H4 (cell line): ENCODE results near the gene IGFN1. TPM values are rescaled to one million over a fixed set of nuclear protein-coding genes. Genes with fewer than 3 reads are reported as not detected.
A peak's percentile ranks its signal among the peaks of the same experiment; 100 is the strongest.

Experiments
- DNase-seq: peaks from one replicate; pipeline ENCODE4 v3.0.0-alpha.2; 2015; ENCODE audit warnings: low spot score
- total RNA-seq: library from RNA; depleted of rRNA; stranded (reverse); fragments of >200 nt; shearing (Covaris generic); gene quantifications from 2 replicates; pipeline ENCODE4 v1.2.3, GENCODE V29; 2014; rRNA removed

The IGFN1 gene
- total RNA-seq, 1 experiment from 2014 or later = 0.14 TPM

DNA sequence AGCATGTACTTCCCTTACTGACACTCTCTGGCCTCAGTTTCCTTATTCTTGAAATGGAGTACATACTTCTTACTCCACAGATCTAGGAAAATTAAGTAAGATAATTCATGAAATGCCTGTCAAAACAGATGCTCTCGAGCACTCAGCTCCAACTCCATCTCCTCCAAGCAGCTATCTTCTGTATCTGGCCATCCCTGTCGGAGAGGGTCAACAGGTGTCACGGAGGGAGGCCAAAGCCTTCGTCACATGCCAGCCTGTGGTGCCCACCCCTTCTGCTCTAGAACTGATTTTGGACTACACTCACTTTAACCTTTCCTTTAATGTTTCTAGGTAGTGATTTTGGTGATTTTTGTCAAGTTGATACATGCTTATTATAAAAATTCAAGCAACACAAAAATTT, 73.9 kb downstream of the IGFN1 start:
- DNase-seq = no peak

DNA sequence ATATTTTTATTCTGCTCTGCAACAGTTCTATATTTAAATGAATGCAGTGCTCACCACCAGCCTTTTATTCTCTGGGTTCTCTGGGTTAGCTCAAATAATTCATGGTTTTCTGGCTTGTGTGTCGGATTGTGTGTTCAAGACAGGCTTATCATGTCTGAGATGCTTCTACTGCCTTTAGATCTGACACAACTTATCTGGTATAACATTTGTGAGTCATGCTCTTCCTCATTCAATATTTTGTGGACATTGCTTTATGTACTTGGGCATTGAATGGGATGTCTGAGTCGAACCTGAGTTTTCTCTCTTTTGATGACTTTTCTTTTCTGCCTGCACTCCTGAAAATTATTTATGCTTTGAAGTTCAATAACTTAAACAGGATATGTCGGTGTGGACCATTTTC, 75.1 kb downstream of the IGFN1 start:
- DNase-seq = no peak

DNA sequence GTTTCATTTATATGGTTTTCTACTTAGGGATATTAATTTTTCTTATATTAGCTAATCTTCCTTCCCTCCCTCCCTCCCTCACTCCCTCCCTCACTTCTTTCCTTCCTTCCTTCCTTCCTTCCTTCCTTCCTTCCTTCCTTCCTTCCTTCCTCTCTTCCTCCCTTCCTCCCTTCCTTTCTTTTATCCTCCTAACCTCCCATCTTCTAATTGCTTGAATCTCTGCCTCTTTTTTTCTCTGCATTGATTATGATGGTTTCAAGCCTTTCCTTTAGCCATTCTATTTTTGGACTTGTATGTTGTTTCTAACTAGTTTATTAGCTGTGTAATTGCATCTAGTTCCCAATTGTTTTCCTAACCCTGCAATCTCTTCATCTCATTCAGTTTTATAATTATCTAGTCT, 75.7 kb downstream of the IGFN1 start:
- DNase-seq = no peak

DNA sequence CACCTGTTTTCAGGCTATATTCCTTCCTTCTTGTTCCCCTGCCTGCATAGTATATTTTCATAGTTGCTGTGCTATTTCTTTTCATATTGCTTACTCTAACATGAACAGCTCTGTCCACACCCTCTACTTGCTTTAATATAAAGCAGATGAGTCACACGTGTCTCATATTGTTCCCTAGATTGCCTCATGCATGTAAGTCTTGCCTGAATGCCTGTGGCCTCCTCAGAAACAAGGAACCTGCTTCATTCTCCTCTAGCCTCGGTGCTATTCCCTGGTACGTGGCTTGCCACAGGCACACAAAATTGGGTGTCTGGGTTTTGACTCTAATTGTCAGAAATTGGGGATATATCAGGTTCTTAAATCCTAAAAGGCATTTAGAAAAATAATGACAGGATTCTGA, 76.2 kb downstream of the IGFN1 start:
- DNase-seq = peak; percentile 60

DNA sequence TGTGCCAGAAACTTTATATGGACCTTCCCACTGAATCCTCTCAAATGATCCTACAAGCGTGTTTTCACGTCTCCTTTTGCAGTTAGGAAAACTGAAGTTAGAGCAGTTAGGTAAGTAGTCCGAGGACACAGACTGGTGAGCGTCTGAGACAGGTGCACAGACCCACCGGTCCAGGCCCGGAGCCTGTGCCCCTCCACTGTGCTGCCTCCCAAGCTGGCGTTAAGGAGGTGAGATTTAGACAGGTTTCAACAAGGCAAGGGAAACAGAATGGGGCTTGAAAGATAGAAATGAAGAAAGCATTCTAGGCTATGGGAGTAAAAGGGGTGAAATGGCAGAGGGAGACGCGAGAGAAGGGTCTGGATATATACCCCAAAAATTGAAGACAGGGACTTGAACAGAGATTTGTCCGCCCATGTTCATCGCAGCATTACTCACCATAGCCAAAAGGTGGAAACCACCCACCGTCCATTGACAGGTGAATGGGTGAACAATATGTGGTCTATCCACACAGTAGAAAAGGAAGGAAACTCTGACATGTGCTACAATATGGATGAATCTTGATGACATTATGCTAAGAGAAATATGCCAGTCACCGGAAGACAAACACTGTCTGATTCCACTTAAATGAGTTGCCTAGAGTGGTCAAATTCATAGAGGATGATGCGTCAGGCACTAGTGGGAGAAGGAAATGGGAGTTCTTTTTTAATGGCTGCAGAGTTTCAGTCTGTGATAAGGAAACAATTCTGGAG, 77.0 kb downstream of the IGFN1 start:
- no peak for DNase-seq

DNA sequence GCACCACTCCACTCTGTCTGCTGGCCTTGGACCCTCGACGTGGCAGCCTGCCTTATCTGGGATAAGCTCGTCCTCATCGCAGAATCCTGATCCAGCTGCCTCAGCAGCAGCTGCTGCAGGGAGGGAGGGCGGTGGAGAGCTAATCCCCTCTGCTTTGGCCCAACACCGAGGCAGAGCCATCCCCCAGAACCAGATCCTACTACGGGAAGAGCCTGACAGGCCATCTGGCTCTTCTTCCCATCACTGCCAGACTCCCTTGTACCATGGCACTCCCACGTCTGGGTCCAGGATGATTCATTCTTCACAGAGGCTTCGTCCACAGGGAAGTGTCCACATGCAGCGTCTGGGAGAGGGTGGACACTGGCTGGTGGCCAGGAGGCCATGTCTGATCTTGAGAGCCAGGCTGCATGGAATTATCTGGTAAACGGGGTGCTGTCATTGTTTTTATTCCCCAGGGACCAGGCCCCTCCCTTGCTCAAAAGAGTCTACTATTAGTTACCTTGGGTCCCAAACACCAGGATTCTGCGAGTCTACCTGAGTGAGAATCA, 78.1 kb downstream of the IGFN1 start:
- no peak for DNase-seq

DNA sequence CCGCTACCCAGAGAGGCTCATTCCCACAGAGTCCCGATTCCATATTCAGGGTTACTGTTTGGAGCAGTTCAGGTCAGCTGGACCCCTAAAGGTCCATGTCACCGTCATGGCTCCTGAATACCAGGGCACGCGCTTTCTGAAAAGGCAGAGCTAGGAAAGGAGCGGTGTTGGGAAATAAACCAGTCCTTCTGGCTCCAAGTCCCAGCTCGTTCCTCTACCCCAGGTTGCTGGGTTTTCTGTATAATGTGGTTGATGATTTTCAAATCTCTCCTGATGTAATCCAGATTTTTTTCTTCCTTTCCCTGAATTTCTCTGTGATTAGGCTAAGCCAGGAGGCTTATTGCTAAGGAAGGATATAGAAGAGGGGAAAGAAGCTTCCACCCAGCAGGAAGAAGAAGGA, 78.7 kb downstream of the IGFN1 start:
- DNase-seq = no peak

DNA sequence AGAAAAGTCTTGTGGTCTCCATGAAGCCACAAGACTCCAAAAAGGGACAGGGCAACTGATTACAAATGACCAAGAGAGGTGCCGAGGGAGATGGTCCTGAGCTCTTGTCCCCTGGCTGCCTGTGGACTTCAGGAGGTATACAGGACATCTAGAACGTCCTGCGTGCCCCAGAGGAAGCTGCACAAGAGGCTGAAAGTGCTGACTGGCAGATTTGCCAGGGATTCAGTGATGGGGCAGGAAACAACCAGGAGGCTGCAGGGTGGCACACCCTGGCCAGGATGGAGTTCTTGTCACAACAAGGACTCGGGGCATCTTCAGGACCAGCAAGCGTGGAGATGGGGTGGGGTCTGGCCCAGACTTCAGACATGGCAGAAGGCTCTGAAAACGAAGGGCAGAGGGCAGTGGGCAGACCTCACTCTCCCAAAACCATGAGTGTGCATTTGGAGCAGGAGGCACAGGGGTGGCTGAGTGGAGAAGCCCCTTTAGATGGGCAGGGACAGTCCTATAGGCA, 79.3 kb downstream of the IGFN1 start:
- no peak for DNase-seq

DNA sequence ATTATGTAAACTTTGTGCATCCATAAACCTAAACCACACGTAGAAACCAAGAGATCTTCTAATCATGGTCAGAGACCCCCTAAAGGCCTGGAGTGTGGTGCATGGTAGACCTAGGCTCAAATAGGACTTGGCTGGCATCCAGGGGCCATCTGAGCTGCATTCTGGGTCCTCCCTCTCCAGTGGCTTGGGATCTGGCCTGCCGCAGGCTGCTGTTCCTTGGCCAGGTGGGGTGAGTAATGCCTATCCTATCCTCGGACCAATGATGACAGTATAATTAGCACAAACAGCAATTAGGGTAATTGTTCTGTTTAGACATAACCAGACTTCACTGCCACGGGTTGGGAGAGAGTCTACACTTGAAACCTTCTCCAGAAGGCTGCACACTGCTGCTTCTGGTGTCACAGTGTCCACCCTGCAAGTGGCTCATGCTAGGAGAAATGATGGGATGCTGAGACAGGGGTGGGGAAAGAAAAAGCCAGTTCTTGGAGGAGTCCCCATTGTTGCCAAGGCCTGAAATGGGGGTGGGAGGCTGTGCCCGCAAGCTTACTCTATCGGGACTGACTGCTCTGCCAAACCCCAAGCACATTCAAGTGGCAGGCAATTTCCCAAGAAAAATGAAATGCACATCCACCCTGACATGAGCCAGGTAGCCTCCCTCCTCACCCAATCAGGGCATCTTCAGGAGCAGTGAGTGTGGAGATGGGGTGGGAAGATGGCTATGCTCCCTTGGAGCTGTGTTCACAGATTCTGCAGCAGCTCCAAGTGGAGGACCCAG, 80.2 kb downstream of the IGFN1 start:
- no peak for DNase-seq

DNA sequence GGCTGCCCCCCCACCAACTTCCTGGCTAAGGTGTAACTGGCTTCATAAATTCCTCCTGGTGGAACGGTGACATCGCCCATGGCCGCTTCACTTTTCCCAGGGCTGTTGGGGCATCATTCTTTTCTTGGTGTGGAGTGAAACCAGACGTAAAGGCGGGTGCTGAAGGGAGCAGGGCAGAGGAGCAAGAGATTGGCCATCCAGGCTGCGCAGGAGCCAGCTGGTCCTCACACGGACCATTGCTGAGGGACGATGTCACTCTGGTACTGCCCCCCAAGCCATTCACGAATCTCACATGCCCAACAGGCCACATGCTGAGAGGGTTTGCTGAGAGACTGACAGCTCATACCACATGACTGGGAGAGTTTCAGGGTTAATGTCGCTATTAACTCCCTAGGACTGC, 82.2 kb downstream of the IGFN1 start:
- no peak for DNase-seq

DNA sequence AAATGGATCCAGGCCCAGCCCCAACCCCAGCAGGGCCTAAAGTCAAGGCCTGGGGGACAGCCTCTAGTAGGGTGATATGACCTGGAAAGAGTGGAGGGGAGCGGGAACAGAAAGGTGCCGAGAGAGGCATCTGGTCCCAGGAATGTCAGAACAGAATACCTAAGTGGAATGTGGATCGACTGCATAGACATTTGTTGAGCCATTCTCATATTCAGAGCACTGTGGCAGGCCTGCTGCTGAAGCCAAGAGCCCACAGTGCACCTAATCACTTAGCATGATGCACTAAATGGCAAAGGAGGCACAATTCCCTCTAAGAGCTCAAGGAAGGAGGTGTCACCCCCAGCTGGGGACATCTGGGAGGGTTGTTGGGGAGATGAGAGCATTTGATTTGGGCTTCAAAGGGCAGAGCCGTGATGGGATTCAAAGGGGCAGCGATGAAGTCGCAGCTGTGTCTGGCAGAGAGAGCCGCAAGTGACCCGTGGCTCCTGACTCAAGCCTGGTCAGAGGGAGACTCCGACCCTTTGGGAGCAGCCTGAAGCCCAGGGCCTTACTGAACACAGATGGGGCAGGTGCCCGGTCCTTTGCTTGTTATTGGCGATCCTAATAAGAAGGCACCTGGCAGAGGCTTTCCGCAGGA, 84.1 kb downstream of the IGFN1 start:
- no peak for DNase-seq

DNA sequence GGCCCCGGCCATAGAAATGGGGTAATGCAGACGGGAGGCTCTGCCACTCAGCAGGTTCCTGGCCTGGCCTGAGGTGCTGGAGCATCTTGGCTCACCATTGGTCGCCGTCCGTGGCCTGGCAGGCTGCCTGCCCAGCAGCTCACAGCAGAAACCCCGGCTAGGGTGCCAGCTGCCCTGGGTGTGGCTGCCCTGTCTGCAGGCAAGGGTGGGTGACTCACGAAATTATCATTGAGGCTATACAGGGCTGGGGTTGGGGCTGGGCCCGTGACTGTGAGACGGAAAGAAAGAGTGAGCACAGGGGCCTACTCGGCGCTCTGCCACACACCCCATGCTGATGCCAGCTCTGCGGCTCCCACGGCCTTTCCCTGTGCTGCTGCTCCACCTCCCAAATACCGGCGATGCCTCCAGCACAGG, 84.6 kb downstream of the IGFN1 start:
- peak; percentile 93 for DNase-seq

DNA sequence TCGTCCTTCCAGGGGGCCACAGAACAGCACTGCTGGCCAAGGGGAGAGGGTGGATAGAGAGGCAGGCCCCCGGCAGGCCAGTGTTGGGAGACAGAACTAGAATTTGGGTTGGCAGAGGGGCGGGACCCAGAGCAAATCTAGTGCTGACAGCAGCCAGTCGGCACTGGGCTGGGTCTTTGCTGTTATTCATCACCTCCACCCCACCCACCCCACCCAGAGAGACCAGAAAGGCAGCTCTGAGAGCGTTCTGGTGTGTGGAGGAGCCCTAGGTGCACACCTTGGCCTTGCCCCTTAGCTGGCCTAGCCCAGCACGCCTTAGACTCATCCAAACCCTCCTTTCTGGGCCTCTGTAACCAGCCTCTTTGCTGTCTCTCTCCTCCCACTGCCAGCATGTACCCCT, 86.3 kb downstream of the IGFN1 start:
- no peak for DNase-seq

DNA sequence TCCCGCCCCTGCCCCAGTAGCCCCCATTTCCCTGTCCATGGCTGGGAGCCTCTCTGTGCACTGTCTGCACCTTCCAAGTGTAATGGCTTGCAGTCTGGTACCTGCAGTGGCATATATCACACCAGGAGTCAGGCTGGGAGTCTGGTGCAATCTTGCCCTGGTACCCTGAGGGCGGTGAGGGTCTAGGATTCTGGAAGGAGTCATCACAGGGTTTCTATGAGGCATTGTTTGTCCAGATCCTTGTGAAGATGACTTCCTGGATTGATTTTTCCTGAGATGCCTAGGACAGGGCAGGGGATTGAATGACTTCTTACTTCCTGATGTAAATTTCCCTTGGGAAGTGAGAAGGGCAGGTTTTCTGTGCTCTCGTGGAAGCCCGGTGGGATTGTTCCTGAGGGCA, 86.8 kb downstream of the IGFN1 start:
- DNase-seq = no peak

Other genes with a start within 250 kb of the IGFN1 start
- 2.1 and 2.4 TPM in 2 replicates for gene KIF21B, start 167.1 kb upstream of the IGFN1 start, total RNA-seq
- not detected in 2 replicates for gene CACNA1S, start 78.4 kb upstream of the IGFN1 start, total RNA-seq
- gene ASCL5, start 63.6 kb upstream of the IGFN1 start, total RNA-seq = not detected in 2 replicates
- gene TMEM9, start 36.4 kb upstream of the IGFN1 start, total RNA-seq = 81.6 and 97.5 TPM in 2 replicates
- gene PKP1, start 92.7 kb downstream of the IGFN1 start, total RNA-seq = not detected in 2 replicates
- gene TNNT2, start 186.9 kb downstream of the IGFN1 start, total RNA-seq = not detected in 2 replicates
- gene LAD1, start 208.5 kb downstream of the IGFN1 start, total RNA-seq = not detected in 2 replicates
- not detected in 2 replicates for gene TNNI1, start 230.9 kb downstream of the IGFN1 start, total RNA-seq